CD14-positive monocyte (primary cell): ENCODE results near the gene ZNF546. TPM values are rescaled to one million over a fixed set of nuclear protein-coding genes. Genes with fewer than 3 reads are reported as not detected.
"Not testable (repeated sequence)": the region's sequence is repeated elsewhere in the genome, so short reads cannot be mapped to it uniquely, and the experiment has no call there.

Source experiments
- DNase-seq, 3 donors: peaks; one replicate each; pipeline ENCODE4 v3.0.0-alpha.2; 2011 to 2022
- H2AFZ ChIP-seq: 2 replicates; pipeline ENCODE4 v1.6.0; 2012; ENCODE audit warnings: mild to moderate bottlenecking, low read depth, low read length, inconsistent platforms; ENCODE audit not compliant: insufficient read depth, poor library complexity, severe bottlenecking
- H3K27ac ChIP-seq, 2 donors: 1 replicate in 1 of 2; 2 replicates in 1 of 2; pipeline ENCODE4 v1.5.1; 2012 to 2013; ENCODE audit warnings: low read length in 2 of 2, control low read depth in 1 of 2, inconsistent platforms in 1 of 2, low read depth in 1 of 2, mild to moderate bottlenecking in 1 of 2
- H3K27me3 ChIP-seq, 2 donors: one replicate each; pipeline versions ENCODE4 v1.6.0 to v1.6.1; 2011 to 2013; ENCODE audit warnings: low read length in 2 of 2; ENCODE audit not compliant: control insufficient read depth in 2 of 2, insufficient read depth in 2 of 2
- H3K36me3 ChIP-seq, 2 donors: replicated peaks in 1 of 2; 1 replicate in 1 of 2; 2 replicates in 1 of 2; pipeline versions ENCODE4 v1.5.1 to v1.6.1; 2012 to 2013; ENCODE audit warnings: low read length in 2 of 2, control low read depth in 1 of 2, inconsistent platforms in 1 of 2, mild to moderate bottlenecking in 1 of 2; ENCODE audit not compliant: insufficient read depth in 2 of 2, control insufficient read depth in 1 of 2
- H3K4me1 ChIP-seq, 2 donors: 1 replicate in 1 of 2; 2 replicates in 1 of 2; pipeline versions ENCODE4 v1.5.1 to v1.6.1; 2012 to 2013; ENCODE audit warnings: low read length in 2 of 2, control low read depth in 1 of 2, inconsistent platforms in 1 of 2, mild to moderate bottlenecking in 1 of 2, moderate library complexity in 1 of 2; ENCODE audit not compliant: insufficient read depth in 2 of 2, control insufficient read depth in 1 of 2
- H3K4me2 ChIP-seq: replicated peaks from 2 replicates; pipeline ENCODE3; 2012; ENCODE audit warnings: low read length, moderate library complexity, mild to moderate bottlenecking; ENCODE audit not compliant: poor library complexity, severe bottlenecking; ENCODE audit errors: extremely low read depth
- H3K4me3 ChIP-seq, 3 experiments: fragments of 200-600 bp in 1 of 3; sonication (generic) in 1 of 3; replicated peaks in 1 of 3; 1 replicate in 2 of 3; 2 replicates in 1 of 3; pipeline ENCODE4 v1.5.1; 2011 to 2013; ENCODE audit warnings: low read length in 3 of 3, mild to moderate bottlenecking in 3 of 3, control low read depth in 2 of 3, low read depth in 2 of 3, inconsistent platforms in 1 of 3, moderate library complexity in 1 of 3
- H3K79me2 ChIP-seq: 2 replicates; pipeline ENCODE4 v1.6.0; 2012; ENCODE audit warnings: mild to moderate bottlenecking, control low read depth, inconsistent platforms, low read length, moderate library complexity; ENCODE audit not compliant: insufficient read depth
- H3K9ac ChIP-seq: 2 replicates; pipeline ENCODE4 v1.6.0; 2017; ENCODE audit warnings: low read length, mild to moderate bottlenecking; ENCODE audit not compliant: insufficient read depth, poor library complexity, severe bottlenecking
- H3K9me3 ChIP-seq, 2 donors: replicated peaks in 1 of 2; 1 replicate in 1 of 2; 2 replicates in 1 of 2; pipeline versions ENCODE4 v1.5.1 to v1.6.1; 2012 to 2013; ENCODE audit warnings: low read length in 2 of 2, control low read depth in 1 of 2; ENCODE audit not compliant: control insufficient read depth in 1 of 2, insufficient read depth in 1 of 2
- H4K20me1 ChIP-seq: 2 replicates; pipeline ENCODE4 v1.6.0; 2012; ENCODE audit warnings: mild to moderate bottlenecking, low read length, control low read depth, moderate library complexity; ENCODE audit not compliant: insufficient read depth
- H3K27ac Mint-ChIP-seq, 7 donors: one replicate each; pipeline ENCODE4 v1.8.0; 2020; ENCODE audit warnings: mild to moderate bottlenecking in 7 of 7, mixed read lengths in 7 of 7, moderate library complexity in 6 of 7, inconsistent platforms in 2 of 7
- H3K27me3 Mint-ChIP-seq, 3 donors: one replicate each; pipeline ENCODE4 v1.8.0; 2021 to 2022; ENCODE audit warnings: low read depth in 3 of 3, mild to moderate bottlenecking in 3 of 3, mixed read lengths in 3 of 3, moderate library complexity in 3 of 3, inconsistent platforms in 1 of 3
- H3K36me3 Mint-ChIP-seq, 2 donors: one replicate each; pipeline ENCODE4 v1.8.0; 2020; ENCODE audit warnings: mixed read lengths in 2 of 2, inconsistent platforms in 1 of 2, mild to moderate bottlenecking in 1 of 2
- H3K4me1 Mint-ChIP-seq: one replicate; pipeline ENCODE4 v1.8.0; 2020; ENCODE audit warnings: mild to moderate bottlenecking, mixed read lengths
- H3K4me3 Mint-ChIP-seq, 2 donors: one replicate each; pipeline ENCODE4 v1.8.0; 2020; ENCODE audit warnings: mild to moderate bottlenecking in 2 of 2, mixed read lengths in 2 of 2, moderate library complexity in 1 of 2
- H3K9me3 Mint-ChIP-seq, 7 donors: one replicate each; pipeline ENCODE4 v1.8.0; 2020 to 2022; ENCODE audit warnings: mixed read lengths in 7 of 7, mild to moderate bottlenecking in 6 of 7, moderate library complexity in 6 of 7, inconsistent platforms in 2 of 7
- CTCF ChIP-seq: fragments of 200-600 bp; IDR thresholded peaks from one replicate; pipeline ENCODE4 v1.8.0; 2022; ENCODE audit warnings: antibody characterized with exemption, mild to moderate bottlenecking
- WGBS: methylation state at CpG from one replicate; pipeline ENCODE4 v1.1.5; 2013; ENCODE audit warnings: missing lambda C conversion rate; ENCODE audit not compliant: insufficient coverage; 5-methylcytosine and 5-hydroxymethylcytosine counted together
- intact Hi-C, 2 donors: fragments of 100-400 bp; cut with micrococcal nuclease; formaldehyde crosslinking; loops; one replicate each; pipeline versions ENCODE4 v1.15.0 to v1.15.1; 2023
- polyA plus RNA-seq, 3 donors: library from polyadenylated mRNA; depleted of rRNA in 1 of 3; unstranded in 2 of 3; stranded (reverse) in 1 of 3; fragments of 300-500 nt in 2 of 3; fragments of >200 nt in 1 of 3; fragmentation: Illumina TruSeq in 2 of 3; gene quantifications; 1 replicate in 2 of 3; 2 replicates in 1 of 3; pipeline ENCODE4 v1.2.3, GENCODE V29; 2012 to 2021

Gene ZNF546
- polyA plus RNA-seq, 3 donors = 1.3 to 2.3 (median 1.4) TPM

- intact Hi-C loops, H3K4me3 ChIP-seq, H4K20me1 ChIP-seq, H3K27me3 ChIP-seq, H2AFZ ChIP-seq, H3K4me1 Mint-ChIP-seq, DNase-seq, H3K27ac ChIP-seq, H3K9ac ChIP-seq, H3K4me2 ChIP-seq, H3K4me3 Mint-ChIP-seq, H3K79me2 ChIP-seq, H3K27ac Mint-ChIP-seq, H3K27me3 Mint-ChIP-seq, H3K4me1 ChIP-seq: not testable (repeated sequence)
- peaks cover 36 to 44% of the 10 kb centered on the region in 2 donors for H3K36me3 Mint-ChIP-seq
- H3K36me3 ChIP-seq = peaks cover 32 to 36% of the 10 kb centered on the region in 2 donors
- WGBS = no CpG with 5 or more reads among the region's 1 CpG
- peaks cover 43 to 75% (median 66%) of the 10 kb centered on the region in 7 donors for H3K9me3 Mint-ChIP-seq
- H3K9me3 ChIP-seq = peaks cover 29 to 48% of the 10 kb centered on the region in 2 donors
These were observed 44.9 kb downstream of the ZNF546 start for GRCh38 chr19:40041718-40042117.

- Mint-ChIP-seq H3K9me3 (peaks cover 14 to 25% (median 18%) of the 10 kb centered on the region in 7 donors), H3K27me3 (peaks cover under 1 to 6% (median 2%) of the 10 kb centered on the region in 3 donors), H3K36me3 (peaks cover 20 to 30% of the 10 kb centered on the region in 2 donors), H3K27ac (no peak overlapping the region), H3K4me3 (no peak overlapping the region), H3K4me1 (peaks cover 33% of the 10 kb centered on the region)
- peaks cover 13 to 24% of the 10 kb centered on the region in 2 donors for H3K36me3 ChIP-seq
- WGBS = 92% methylated on average over 2 of the region's 2 CpGs
- H3K27me3 ChIP-seq = peaks cover 0 to 7% of the 10 kb centered on the region in 2 donors
- H3K4me3 ChIP-seq = no peak overlapping the region
- peaks cover 16 to 20% of the 10 kb centered on the region in 2 donors for H3K9me3 ChIP-seq
- H3K9ac ChIP-seq = no peak overlapping the region
- H2AFZ ChIP-seq = no peak overlapping the region
- H3K79me2 ChIP-seq = peaks cover 42% of the 10 kb centered on the region
- DNase-seq = no peak
- no peaks in the 10 kb centered on the region for H4K20me1 ChIP-seq
- no peak overlapping the region for H3K4me2 ChIP-seq
- peaks cover 9 to 15% of the 10 kb centered on the region in 2 donors for H3K4me1 ChIP-seq
- intact Hi-C loops = no loop called here
- no peak overlapping the region for H3K27ac ChIP-seq
- no peak for TF ChIP-seq CTCF
These were observed 56.6 kb downstream of the ZNF546 start for GRCh38 chr19:40053491-40053890.
